Astrocyte (in vitro differentiated cells and primary cell): ENCODE data around the gene RBM48. TPM values are rescaled to one million over a fixed set of nuclear protein-coding genes. Genes with fewer than 3 reads are reported as not detected.

Experiments used
- DNase-seq: peaks from one replicate; pipeline ENCODE4 v3.0.0-alpha.2; 2010; ENCODE audit warnings: low read depth
- FAIRE-seq: peaks from 2 replicates; lab custom pipeline; 2011; peaks lifted over from hg19 to GRCh38; lab: Jason Lieb, UNC
- H2AFZ ChIP-seq: 2 replicates; pipeline ENCODE4 v1.6.0; 2012; ENCODE audit warnings: low read depth, low read length, inconsistent platforms
- H3K27ac ChIP-seq: 2 replicates; pipeline ENCODE4 v1.5.1; 2011; ENCODE audit warnings: low read depth, low read length, inconsistent platforms
- H3K27me3 ChIP-seq: 2 replicates; pipeline ENCODE4 v1.6.0; 2011; ENCODE audit warnings: low read length, inconsistent platforms; ENCODE audit not compliant: insufficient read depth
- H3K36me3 ChIP-seq: 2 replicates; pipeline ENCODE4 v1.5.1; 2011; ENCODE audit warnings: low read length, inconsistent platforms; ENCODE audit not compliant: insufficient read depth
- H3K4me1 ChIP-seq: 2 replicates; pipeline ENCODE4 v1.5.1; 2011; ENCODE audit warnings: low read length, inconsistent platforms; ENCODE audit not compliant: insufficient read depth
- H3K4me2 ChIP-seq: 2 replicates; pipeline ENCODE4 v1.6.0; 2012; ENCODE audit warnings: low read length, inconsistent platforms
- H3K4me3 ChIP-seq: 2 replicates; pipeline ENCODE4 v1.5.1; 2011; ENCODE audit warnings: low read depth, mild to moderate bottlenecking, low read length, inconsistent platforms; ENCODE audit not compliant: insufficient read depth
- H3K79me2 ChIP-seq: 2 replicates; pipeline ENCODE4 v1.6.0; 2012; ENCODE audit warnings: mild to moderate bottlenecking, low read length, inconsistent platforms; ENCODE audit not compliant: insufficient read depth
- H3K9ac ChIP-seq: 2 replicates; pipeline ENCODE4 v1.6.0; 2012; ENCODE audit warnings: mild to moderate bottlenecking, low read length, inconsistent platforms
- H3K9me3 ChIP-seq: 2 replicates; pipeline ENCODE4 v1.5.1; 2012; ENCODE audit warnings: low read depth, mild to moderate bottlenecking, low read length, inconsistent platforms; ENCODE audit not compliant: insufficient read depth
- H4K20me1 ChIP-seq: 2 replicates; pipeline ENCODE4 v1.6.0; 2012; ENCODE audit warnings: low read length, inconsistent platforms; ENCODE audit not compliant: insufficient read depth
- H3K27ac Mint-ChIP-seq: one replicate; pipeline ENCODE4 v1.8.0; 2021; ENCODE audit warnings: mild to moderate bottlenecking, mixed read lengths; ENCODE audit not compliant: unreplicated experiment
- H3K27me3 Mint-ChIP-seq: one replicate; pipeline ENCODE4 v1.8.0; 2021; ENCODE audit warnings: low read depth, mixed read lengths; ENCODE audit not compliant: unreplicated experiment
- H3K36me3 Mint-ChIP-seq: one replicate; pipeline ENCODE4 v1.8.0; 2021; ENCODE audit warnings: low read depth, mixed read lengths; ENCODE audit not compliant: unreplicated experiment
- H3K4me1 Mint-ChIP-seq: one replicate; pipeline ENCODE4 v1.8.0; 2021; ENCODE audit warnings: low read depth, mixed read lengths; ENCODE audit not compliant: unreplicated experiment
- H3K4me3 Mint-ChIP-seq: one replicate; pipeline ENCODE4 v1.8.0; 2021; ENCODE audit warnings: mild to moderate bottlenecking, moderate library complexity, mixed read lengths; ENCODE audit not compliant: unreplicated experiment
- H3K9me3 Mint-ChIP-seq: one replicate; pipeline ENCODE4 v1.8.0; 2021; ENCODE audit warnings: mild to moderate bottlenecking, mixed read lengths; ENCODE audit not compliant: unreplicated experiment
- EZH2 ChIP-seq: IDR thresholded peaks from 2 replicates; pipeline ENCODE4 v1.6.1; 2012; ENCODE audit warnings: mild to moderate bottlenecking, low read length, inconsistent platforms; ENCODE audit not compliant: insufficient read depth
- total RNA-seq: library from RNA; stranded (reverse); gene quantifications from 2 replicates; pipeline ENCODE4 v1.2.1, GENCODE V29; 2021
- TF ChIP-seq, protein P1 (sequence below): IDR thresholded peaks from 2 replicates; pipeline ENCODE4 v1.5.1; 2011; ENCODE audit warnings: low read depth, mild to moderate bottlenecking, inconsistent platforms, low read length, moderate library complexity; ENCODE audit not compliant: insufficient read depth

RBM48 gene
- total RNA-seq, 1 donor from 2014 or later: 10.3 TPM

DNA sequence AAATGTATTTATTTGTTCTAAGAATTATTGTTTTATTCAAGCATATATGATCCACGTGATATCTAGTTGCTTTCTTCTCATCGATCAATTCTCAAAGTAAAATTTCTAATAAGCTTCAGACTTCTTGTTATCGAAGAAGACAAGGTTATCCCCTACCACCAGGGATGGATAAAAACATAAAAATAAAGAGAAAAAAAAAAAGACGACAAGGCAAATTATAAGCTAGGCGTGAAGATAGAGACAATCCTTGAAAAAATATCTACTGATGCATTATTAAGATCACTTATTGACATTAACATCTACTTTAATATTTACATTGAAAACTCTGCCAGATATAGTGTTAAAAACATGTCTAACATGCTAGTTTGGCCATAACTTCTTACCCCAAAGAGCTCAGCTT, 19.6 kb upstream of the RBM48 start:
- H3K9ac ChIP-seq: no peak overlapping the region
- no peak overlapping the region for H3K4me3 Mint-ChIP-seq
- H4K20me1 ChIP-seq: no peaks in the 10 kb centered on the region
- FAIRE-seq: no peak
- H3K36me3 ChIP-seq: peaks cover 4% of the 10 kb centered on the region
- no peaks in the 10 kb centered on the region for H3K27me3 Mint-ChIP-seq
- no peak for DNase-seq
- H3K4me3 ChIP-seq: no peak overlapping the region
- H3K9me3 ChIP-seq: no peaks in the 10 kb centered on the region
- no peak overlapping the region for H3K27ac Mint-ChIP-seq
- H3K4me1 Mint-ChIP-seq: peaks cover 2% of the 10 kb centered on the region
- no peak overlapping the region for H3K27ac ChIP-seq
- peaks cover 3% of the 10 kb centered on the region for H3K36me3 Mint-ChIP-seq
- H2AFZ ChIP-seq: no peak overlapping the region
- no peaks in the 10 kb centered on the region for H3K79me2 ChIP-seq
- H3K4me1 ChIP-seq: no peaks in the 10 kb centered on the region
- H3K9me3 Mint-ChIP-seq: no peaks in the 10 kb centered on the region
- H3K27me3 ChIP-seq: no peaks in the 10 kb centered on the region
- no peak overlapping the region for H3K4me2 ChIP-seq
- TF ChIP-seq, protein P1, sequence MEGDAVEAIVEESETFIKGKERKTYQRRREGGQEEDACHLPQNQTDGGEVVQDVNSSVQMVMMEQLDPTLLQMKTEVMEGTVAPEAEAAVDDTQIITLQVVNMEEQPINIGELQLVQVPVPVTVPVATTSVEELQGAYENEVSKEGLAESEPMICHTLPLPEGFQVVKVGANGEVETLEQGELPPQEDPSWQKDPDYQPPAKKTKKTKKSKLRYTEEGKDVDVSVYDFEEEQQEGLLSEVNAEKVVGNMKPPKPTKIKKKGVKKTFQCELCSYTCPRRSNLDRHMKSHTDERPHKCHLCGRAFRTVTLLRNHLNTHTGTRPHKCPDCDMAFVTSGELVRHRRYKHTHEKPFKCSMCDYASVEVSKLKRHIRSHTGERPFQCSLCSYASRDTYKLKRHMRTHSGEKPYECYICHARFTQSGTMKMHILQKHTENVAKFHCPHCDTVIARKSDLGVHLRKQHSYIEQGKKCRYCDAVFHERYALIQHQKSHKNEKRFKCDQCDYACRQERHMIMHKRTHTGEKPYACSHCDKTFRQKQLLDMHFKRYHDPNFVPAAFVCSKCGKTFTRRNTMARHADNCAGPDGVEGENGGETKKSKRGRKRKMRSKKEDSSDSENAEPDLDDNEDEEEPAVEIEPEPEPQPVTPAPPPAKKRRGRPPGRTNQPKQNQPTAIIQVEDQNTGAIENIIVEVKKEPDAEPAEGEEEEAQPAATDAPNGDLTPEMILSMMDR: no peak
- no peak for TF ChIP-seq EZH2

DNA sequence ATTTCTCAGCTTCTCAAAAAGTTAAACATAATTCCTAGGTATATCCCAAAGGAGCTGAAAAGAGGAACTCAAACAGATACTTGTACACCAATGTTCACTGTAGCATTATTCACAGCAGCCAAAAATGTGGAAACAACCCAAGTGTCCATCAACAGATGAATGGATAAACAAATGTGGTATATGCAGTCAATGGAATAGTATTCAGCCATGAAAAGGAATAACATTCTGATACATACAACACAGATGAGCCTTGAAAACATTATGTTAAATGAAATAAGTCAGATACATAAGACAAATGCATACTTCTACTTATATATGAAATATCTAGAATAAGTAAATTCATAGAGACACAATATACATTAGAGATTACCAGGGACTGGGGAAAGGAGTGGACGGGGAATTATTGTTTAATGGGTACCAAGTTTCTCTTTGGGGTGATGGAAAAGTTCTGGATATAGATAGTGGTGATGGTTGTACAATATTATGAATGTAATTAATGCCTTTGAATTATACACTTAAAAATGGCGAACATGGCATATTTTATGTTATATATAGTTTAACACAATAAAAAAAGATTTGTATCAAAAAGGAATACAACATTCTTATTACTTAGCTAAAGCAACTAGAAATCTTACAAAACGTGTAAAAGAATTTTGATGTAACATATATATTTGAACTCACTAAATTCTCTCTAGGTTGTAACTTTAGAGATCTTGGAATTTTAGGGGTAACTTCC, 15.3 kb upstream of the RBM48 start:
- no peaks in the 10 kb centered on the region for H3K9me3 Mint-ChIP-seq

More for the DNA sequence above, 15.3 kb upstream of the RBM48 start:
- no peak overlapping the region for H3K4me3 Mint-ChIP-seq
- H3K79me2 ChIP-seq: no peaks in the 10 kb centered on the region
- no peak overlapping the region for H3K4me3 ChIP-seq
- peaks cover 11% of the 10 kb centered on the region for H3K4me1 Mint-ChIP-seq
- peak; percentile 73 for FAIRE-seq
- TF ChIP-seq, protein P1: no peak
- TF ChIP-seq EZH2: no peak
- H3K4me2 ChIP-seq: no peak overlapping the region
- no peaks in the 10 kb centered on the region for H4K20me1 ChIP-seq
- H3K27ac Mint-ChIP-seq: no peak overlapping the region
- no peaks in the 10 kb centered on the region for H3K4me1 ChIP-seq
- H3K27me3 ChIP-seq: no peaks in the 10 kb centered on the region
- no peak overlapping the region for H3K27ac ChIP-seq
- H3K36me3 Mint-ChIP-seq: no peaks in the 10 kb centered on the region
- H3K27me3 Mint-ChIP-seq: no peaks in the 10 kb centered on the region
- H3K9me3 ChIP-seq: no peaks in the 10 kb centered on the region
- H2AFZ ChIP-seq: no peak overlapping the region
- no peak overlapping the region for H3K9ac ChIP-seq
- H3K36me3 ChIP-seq: no peaks in the 10 kb centered on the region
- no peak for DNase-seq
